ENCODE measurements around the gene KRT17.
"Not testable (repeated sequence)": the region's sequence is repeated elsewhere in the genome, so short reads cannot be mapped to it uniquely, and the experiment has no call there.

- not testable (repeated sequence) for TF ChIP-seq POLR2AphosphoS5, POLR2A (IDR thresholded peaks at IDR 0.05)
Measured at GRCh38 chr17:41623184-41623861, 1.1 kb downstream of the KRT17 start.
